Activated CD8-positive, alpha-beta memory T cell treated with anti-CD3 and anti-CD28 coated beads for 36 hours (primary cell): ENCODE data around the gene CPM. TPM values are rescaled to one million over a fixed set of nuclear protein-coding genes. Genes with fewer than 3 reads are reported as not detected.

Experiments
- CTCF ChIA-PET: fragments of 350-600 bp; sonication (Branson Sonifier 250); formaldehyde crosslinking; loops from one replicate; lab custom pipeline; 2021; ENCODE audit warnings: antibody characterized with exemption; lab: Charles Lee
- POLR2A ChIA-PET: fragments of 350-600 bp; sonication (Branson Sonifier 250); formaldehyde crosslinking; loops from one replicate; lab custom pipeline; 2021; ENCODE audit warnings: antibody characterized with exemption; lab: Charles Lee
- total RNA-seq, 2 experiments: library from RNA; stranded (reverse); gene quantifications; one replicate each; pipeline ENCODE4 v1.2.3, GENCODE V29; 2021

CPM gene
- total RNA-seq, 2 experiments from 2014 or later = 1.8 to 2.7 TPM

DNA sequence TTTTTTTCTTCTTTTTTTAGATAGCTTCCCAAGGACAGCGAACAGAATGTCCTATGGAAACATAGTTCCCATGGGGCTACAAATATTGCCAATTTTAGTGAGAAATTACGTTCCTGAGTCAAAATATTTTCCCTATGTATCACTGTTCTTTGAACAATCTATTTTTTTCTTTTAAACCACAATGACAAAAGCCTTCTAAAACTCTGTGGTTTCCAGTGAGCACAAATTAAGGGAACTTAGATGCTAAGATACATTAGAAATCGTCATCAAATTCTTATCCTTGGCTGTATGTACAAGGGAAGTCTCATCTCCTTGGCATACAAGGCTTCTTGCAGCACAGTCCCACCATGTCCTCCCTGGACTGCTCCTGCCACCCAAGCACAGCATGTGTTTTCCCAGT lies 17.9 kb downstream of the CPM start:
- CTCF ChIA-PET = interaction anchor here (1.1 kb wide), 1 partner anchor 13 kb away, joined by 3 read pairs; no protein-coding TSS in a partner anchor
- POLR2A ChIA-PET = no interaction called here

DNA sequence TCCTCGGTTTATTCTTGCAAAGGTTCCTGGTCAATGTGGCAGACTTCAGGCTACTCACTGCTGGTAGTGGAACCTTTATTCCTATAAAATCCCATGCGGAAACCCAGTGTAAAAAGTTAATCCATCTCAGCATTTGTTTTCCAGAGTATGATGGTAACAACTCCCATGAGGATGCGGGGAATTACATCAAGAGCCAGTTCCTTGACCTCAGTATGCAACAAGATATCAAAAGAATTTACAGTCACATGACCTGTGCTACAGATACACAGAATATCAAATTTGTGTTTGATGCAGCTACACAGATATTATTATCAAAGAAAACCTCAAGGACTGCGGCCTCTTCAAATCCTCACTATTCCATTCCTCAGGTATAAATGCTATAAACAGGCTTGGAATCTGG lies 19.3 kb downstream of the CPM start:
- POLR2A ChIA-PET = no interaction called here
- CTCF ChIA-PET = no interaction called here

GRCh38 chr12:68912916-68913315 lies 20.1 kb downstream of the CPM start:
- POLR2A ChIA-PET = no interaction called here
- CTCF ChIA-PET = no interaction called here

- ChIA-PET CTCF (no interaction called here), POLR2A (no interaction called here)
Measured at GRCh38 chr12:68911197-68911718, 21.7 kb downstream of the CPM start.

DNA sequence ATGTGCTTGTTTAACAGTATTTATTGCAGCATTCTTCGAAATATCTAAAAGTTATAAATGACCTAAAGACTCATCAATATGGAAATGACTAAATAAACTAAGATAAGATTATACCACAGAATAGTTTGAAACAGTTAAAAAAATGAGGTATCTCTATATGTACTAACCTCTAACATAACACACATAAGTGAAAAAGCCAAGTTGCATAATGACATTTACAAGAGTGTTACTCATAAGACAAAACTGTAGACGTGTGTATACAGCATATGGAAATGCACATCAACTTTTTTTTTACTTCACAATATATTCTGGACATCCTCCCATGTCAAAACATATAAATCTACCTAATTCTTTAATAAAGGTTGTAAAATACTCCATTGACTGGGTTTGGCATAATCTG lies 22.8 kb downstream of the CPM start:
- CTCF ChIA-PET = no interaction called here

GRCh38 chr12:68908076-68908475 lies 24.9 kb downstream of the CPM start:
- CTCF ChIA-PET = interaction anchor here (0.6 kb wide), 2 partner anchors 55 to 69 kb away, joined by 3 read pairs; no protein-coding TSS in a partner anchor
- POLR2A ChIA-PET = no interaction called here

More for the DNA sequence above, 22.8 kb downstream of the CPM start:
- POLR2A ChIA-PET = no interaction called here

DNA sequence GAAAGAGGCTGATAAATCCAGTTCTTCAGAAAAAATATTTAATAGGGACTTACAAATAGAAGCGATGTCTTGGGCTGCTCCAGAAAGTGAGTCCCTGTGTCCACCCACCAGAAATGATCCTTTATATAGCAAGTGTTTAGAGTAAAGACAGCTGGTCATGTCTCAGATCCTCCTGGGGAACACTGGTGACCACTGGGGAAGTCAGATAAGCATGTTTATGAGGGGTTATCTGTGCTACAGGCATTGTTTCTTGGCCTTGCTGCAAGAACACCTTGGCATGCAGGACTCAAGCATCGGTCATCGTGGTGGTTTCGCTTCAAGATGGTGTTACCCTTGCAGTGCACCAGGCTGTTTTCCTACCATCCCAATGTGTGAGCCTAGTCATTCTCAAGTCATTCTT lies 27.2 kb downstream of the CPM start:
- ChIA-PET POLR2A (no interaction called here), CTCF (no interaction called here)

- POLR2A ChIA-PET = no interaction called here
- CTCF ChIA-PET = no interaction called here
Measured at GRCh38 chr12:68904351-68904962, 28.5 kb downstream of the CPM start.

- ChIA-PET POLR2A (no interaction called here), CTCF (no interaction called here)
Measured at GRCh38 chr12:68903511-68903910, 29.5 kb downstream of the CPM start.

GRCh38 chr12:68901551-68901950 lies 31.4 kb downstream of the CPM start:
- POLR2A ChIA-PET = no interaction called here
- CTCF ChIA-PET = interaction anchor here (1.1 kb wide), 1 partner anchor 13 kb away, joined by 3 read pairs; no protein-coding TSS in a partner anchor

DNA sequence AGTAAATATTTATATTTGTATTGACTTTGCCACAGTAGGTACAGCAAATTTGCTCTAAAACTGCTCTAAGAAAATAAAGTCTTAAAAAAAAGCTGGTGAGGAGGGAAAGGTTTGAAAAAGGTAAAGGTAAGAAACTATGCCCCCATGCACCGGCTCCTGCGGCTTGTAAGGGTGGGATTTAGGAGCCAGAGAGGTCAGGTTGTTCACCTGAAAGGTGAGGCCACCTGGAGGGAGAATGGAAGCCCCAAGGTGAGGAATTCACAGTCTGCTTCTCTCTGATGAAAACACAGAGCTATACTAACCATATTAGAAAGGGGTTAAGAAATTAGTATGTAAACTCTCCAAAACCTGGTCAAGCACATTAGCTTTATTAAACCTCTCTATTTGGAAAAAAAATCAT lies 31.8 kb downstream of the CPM start:
- CTCF ChIA-PET = interaction anchor here (1.1 kb wide), 1 partner anchor 14 kb away, joined by 3 read pairs; no protein-coding TSS in a partner anchor
- POLR2A ChIA-PET = no interaction called here

DNA sequence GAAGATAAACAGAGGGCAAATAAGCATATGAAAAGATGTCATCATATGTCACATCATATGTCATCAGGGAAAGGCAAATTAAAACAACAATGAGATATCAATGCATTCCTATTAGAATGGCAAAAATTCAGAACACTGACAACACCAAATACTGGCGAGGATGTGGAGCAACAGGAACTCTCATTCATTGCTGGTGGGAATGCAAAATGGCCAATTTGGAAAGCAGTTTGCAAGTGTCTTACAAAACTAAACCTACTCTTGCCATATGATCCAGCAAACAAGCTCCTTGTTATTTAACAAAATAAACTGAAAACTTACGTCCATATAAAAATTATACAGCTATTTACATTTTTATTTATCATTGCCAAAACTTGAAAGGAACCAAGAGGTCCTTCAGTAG lies 32.7 kb downstream of the CPM start:
- POLR2A ChIA-PET = no interaction called here
- CTCF ChIA-PET = no interaction called here

DNA sequence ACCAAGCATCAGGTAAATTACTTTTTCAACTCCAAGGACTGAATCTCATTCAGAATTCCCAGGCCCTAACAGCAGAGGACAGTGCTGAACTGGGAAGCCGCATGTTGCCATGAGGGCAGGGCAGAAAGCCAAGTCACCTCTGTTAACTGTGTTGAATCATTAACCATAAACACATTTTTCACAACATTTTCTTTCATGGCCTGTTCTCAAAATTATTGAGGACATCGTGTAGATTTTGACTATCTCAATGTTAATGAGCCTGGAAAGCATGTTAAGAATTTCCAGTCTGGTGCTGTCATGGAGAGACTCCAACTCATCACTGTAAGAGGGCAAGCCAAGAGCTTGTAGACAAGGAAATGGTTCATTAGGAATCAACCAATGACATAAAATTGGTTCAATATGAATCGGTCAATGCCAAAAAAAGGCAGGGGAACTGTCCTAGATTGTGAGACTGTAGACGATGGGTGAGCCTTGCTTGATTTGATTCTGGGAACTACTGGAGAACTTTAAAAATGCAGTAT lies 33.7 kb downstream of the CPM start:
- CTCF ChIA-PET = no interaction called here

GRCh38 chr12:68896881-68897540 lies 36.0 kb downstream of the CPM start:
- ChIA-PET POLR2A (no interaction called here), CTCF (no interaction called here)

More for the DNA sequence above, 33.7 kb downstream of the CPM start:
- POLR2A ChIA-PET = no interaction called here

DNA sequence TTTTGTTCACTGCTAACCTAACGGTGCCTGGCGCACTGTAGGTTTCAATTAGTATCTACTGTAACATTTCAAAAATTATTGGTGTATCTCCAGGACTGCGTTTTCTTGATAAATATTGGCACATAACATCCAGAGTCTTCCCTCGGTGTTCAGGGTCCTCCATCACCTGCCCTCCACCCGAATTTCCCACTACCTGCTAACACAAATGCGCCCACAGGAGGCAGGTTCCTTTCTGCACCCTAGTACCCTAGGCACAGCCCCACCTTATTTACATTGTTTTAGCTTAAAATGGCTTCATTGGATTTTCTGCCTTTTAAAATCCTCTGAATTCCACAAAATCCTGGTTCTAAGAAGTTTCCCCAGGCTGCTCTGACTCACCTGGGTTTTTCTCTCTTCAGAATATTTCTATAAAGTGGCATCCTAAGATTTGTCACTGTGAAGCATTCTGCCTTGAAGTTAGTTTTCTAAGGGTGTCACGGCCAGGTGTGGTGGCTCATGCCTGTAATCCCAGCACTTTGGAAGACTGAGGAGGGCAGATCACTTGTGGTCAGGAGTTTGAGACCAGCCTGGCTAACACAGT lies 38.6 kb downstream of the CPM start:
- ChIA-PET CTCF (no interaction called here), POLR2A (interaction anchor here (0.7 kb wide), 1 partner anchor 47 kb away, joined by 9 read pairs; no protein-coding TSS in a partner anchor)

GRCh38 chr12:68893741-68894140 lies 39.2 kb downstream of the CPM start:
- POLR2A ChIA-PET = no interaction called here
- CTCF ChIA-PET = no interaction called here

- ChIA-PET POLR2A (no interaction called here), CTCF (no interaction called here)
Measured at GRCh38 chr12:68893201-68893600, 39.8 kb downstream of the CPM start.

DNA sequence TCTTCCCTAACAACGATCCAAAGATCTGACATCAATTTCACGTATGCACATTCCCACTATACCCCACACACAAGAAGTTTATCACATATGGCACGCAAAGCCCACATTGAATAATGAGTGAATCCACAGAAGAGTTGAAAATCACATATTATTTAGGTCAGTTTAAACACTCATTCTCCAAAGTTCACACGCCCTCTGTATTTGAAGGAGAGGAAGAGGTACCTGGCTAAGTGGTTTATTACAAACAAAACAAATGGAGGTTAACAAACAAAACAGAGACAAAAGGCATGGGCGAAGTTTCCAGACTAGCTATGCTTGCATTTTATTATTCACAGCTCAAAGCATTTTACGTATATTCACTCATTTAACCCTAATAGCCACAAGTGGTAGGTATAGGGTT lies 41.8 kb downstream of the CPM start:
- CTCF ChIA-PET = no interaction called here
- POLR2A ChIA-PET = no interaction called here

GRCh38 chr12:68890701-68891113 lies 42.3 kb downstream of the CPM start:
- POLR2A ChIA-PET = no interaction called here
- CTCF ChIA-PET = no interaction called here

DNA sequence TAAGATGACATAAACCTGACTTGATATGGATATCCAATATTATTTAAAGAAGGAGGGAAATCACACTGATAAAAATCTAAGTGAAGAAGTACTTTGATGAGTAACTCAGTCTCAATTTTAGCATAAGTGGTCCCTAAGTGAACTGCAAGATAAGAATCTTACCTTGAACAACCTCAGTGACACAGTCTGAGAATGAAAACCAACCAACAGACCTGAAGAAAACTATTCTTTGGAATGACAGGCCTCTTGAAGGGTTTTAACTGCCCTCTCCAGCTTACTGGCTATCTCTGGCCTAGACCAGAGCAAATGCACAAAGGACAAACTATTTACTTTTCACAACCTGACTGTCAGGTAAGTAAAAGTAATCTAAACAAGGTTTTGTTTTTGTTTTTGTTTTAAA lies 44.7 kb downstream of the CPM start:
- CTCF ChIA-PET = no interaction called here
- POLR2A ChIA-PET = no interaction called here
